ENCODE data around the gene RANBP3L.

RANBP3L gene

DNA sequence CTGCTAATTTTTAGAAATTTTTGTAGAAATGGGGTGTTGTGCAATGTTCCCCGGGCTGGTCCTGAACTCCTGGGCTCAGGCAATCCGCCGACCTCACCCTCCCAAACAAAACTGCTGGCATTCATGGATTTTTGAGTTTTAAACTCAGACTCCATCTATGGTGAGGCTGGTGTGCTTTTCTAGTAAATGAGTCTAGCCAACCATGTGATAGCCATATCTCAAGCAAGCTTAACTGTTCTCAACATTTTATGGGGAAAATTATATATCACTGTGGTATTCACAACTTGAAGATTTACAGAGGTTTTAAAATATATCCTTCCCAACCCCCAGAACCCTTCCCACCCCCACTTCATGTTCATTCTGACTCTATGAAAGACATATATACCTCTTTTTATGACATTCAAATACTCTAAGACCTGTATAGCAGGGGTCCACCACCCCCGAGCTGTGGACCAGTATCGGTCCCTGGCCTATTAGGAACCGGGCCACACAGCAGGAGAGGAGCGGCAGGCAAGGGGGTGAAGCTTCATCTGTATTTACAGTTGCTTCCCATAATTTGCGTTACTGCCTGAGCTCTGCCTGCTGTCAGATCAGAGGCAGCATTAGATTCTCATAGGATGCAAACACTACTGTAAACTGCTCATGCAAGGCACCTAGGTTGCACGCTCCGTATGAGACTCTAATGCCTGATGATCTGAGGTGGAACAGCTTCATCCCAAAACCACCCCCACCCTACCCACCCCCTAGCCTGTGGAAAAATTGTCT lies 55.5 kb downstream of the RANBP3L start:
- DNase-seq (ENCODE audit: low read depth, low spot score) = no peak
- no peak overlapping the region for H3K27ac ChIP-seq

DNA sequence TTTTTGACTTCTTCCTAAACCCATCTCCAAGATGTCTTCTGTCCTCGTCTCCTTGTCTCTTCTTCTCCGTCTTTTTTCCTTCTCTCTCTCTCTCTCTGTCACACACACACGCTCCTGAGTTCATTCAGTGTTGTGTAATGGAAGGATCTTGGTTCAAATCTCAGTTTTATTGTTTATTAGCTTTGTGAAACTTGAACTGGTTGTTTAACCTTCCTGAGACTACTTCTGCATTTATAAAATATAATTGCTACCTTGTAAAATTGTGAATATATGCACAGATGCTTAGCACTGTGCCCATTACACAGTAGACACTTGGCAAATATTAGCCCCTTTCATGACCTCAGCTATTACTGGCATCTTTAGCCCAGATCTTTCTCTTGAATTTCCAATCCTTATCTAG lies 57.6 kb downstream of the RANBP3L start:
- no peak overlapping the region for H3K27ac ChIP-seq
- no peak for DNase-seq (ENCODE audit: low read depth, low spot score)

DNA sequence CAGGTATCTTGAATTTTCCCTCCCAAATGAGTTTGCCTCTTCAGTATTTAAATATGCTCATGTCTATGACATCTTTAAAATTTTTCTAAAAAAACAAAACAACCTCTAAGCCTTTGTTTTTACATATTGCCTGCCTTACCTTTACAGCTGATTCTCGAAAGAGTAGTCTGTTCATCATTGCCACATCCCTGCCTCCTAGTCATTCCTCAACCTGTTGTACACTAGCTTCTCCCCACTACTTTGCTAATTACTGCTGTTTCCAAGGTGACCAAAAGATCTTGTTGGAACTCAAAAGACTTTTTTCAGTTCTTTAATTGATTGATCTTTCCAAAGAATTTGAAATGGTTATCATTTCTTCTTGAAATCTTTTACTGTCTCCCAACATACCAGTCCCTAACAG lies 58.0 kb downstream of the RANBP3L start:
- H3K27ac ChIP-seq = no peak overlapping the region
- no peak for DNase-seq (ENCODE audit: low read depth, low spot score)

DNA sequence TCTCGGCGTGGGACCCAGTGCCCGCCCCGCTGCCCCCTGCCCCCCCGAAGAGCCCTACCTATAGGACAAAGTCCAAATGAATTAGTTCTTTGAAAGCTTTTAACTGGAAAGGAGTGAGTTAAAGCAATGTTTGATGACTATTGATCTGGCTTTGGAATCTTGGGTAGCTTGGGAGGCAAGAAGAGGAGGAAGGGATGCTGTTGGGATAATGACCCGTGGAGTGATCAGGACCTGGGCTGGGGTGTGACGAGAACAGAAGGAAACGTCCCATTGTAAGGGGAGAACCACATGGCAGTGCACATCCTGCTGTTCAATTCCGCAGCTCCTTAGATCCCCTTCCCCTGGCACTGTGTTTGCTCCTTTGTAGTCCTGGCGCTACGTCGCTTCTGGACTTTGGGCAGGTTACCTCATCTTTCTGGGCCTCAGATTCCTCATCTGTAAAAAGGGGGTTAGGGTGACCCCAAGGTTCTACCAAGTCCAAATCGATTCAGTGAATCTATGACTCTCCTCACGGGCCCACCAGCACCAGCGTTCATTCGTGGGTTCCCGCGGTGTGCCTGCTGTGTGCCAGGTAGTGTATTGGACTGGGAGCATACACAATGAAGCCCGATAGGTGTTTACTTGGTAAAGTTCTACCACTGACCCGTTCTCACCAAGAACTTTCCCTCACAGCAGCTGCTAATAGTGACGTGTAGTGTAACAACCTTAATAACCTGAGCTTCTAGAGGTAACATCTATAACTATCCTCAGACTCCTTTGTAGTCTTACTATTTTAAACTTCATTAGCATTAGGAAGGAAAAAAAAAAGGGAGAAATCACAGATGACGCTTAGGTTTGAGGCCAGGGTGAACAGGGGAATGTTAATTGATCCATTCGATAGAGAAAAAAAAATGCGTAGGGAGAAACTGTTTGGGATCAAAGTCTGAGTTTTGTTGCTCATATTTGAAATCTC lies 58.9 kb downstream of the RANBP3L start:
- H3K27ac ChIP-seq = peak overlapping the region; percentile 83
- DNase-seq (ENCODE audit: low read depth, low spot score) = no peak

DNA sequence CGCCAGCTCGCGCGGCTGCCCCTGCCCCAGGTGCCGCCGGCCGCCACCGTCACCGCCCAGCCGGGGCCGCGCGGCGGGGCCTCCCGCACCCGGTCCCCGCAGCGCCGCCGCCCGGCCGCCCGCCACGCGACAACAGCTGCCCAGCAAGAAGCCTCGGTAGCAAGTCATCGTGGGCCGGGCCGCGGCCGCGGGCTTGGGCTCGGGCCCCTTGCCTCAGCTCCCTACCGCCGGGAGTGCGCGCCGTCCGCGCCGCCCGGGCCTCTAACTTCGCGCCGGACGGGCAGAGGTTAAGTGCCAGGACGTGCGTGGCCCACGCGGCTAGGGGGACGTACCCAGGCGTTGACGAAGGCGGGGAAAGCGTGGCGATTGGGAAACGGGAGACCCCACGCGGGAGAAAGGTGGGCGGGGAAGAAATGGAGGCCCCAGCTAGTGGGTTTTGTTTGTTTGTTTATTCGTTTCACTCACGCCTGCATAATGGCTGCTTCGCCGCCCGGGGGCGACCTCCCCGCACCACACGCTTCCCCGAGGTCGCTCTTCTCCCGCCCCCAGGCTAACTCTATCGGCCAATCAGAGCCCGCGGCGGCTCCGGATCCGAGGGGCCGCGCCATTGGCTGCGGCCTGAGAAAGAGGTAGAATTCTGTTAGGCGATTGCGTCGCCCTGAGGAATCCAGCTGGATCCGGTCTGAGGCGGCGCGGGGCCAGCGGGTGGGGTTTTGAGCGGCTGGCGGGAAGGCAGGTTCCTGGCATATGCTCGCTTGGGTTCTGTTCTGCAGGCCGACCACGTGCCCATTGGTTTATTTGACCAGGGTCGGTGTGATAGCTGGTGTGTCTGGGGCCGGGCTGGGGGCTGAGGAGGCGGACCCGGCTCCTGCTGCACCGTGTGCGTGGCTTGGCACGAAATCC lies 59.8 kb downstream of the RANBP3L start, which contains the start of gene NADK2:
TSS of gene NADK2 (minus strand) at position 295 of the 903 bp plus-strand sequence. CDS start at position 168, 127 bp downstream.
- peak within 1 kb of the TSS; percentile 83 for H3K27ac ChIP-seq
- DNase-seq (ENCODE audit: low read depth, low spot score) = peak; percentile 60

DNA sequence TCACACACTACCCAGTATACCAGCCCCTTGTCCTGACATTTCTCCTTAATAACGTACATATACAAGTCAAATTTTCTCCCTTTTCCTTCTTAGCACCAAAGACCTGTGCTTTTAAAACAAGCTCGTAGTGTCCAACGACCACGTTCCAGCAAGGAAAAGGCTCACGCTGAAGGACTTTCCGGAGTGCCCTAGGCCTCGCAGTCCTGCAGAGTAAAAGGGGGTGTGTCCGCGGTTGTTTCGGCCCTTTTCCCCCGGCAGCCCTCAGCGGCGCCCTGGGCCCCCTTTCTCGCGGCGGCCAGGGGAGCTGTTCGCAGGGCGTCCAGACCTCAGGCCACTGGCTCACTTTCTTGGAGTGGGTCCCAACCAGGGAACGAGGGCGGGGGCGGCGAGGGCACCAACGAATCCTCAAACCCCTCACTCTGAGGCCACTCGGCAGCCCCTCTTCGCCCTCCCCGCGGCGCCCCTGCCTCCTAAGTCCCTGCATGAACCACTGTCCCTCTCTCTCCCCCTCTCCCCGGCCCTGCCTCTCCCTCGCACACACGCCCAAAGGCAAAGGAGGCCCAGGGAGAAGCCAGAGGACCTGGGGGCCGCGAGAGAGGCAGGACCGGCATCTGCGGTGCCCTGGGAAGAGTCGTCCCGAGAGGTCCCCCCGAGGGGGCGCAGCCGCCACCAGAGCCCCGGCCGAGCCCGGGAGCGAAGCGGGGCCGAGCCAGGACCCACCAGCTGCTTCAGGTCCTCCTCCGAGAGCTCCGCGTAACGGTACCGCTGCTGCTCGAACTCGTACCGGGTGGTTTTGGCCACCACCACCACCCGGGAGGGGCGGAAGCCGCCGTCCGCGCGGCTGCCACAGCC lies 60.7 kb downstream of the RANBP3L start:
- DNase-seq (ENCODE audit: low read depth, low spot score) = no peak
- H3K27ac ChIP-seq = peak overlapping the region; percentile 83

DNA sequence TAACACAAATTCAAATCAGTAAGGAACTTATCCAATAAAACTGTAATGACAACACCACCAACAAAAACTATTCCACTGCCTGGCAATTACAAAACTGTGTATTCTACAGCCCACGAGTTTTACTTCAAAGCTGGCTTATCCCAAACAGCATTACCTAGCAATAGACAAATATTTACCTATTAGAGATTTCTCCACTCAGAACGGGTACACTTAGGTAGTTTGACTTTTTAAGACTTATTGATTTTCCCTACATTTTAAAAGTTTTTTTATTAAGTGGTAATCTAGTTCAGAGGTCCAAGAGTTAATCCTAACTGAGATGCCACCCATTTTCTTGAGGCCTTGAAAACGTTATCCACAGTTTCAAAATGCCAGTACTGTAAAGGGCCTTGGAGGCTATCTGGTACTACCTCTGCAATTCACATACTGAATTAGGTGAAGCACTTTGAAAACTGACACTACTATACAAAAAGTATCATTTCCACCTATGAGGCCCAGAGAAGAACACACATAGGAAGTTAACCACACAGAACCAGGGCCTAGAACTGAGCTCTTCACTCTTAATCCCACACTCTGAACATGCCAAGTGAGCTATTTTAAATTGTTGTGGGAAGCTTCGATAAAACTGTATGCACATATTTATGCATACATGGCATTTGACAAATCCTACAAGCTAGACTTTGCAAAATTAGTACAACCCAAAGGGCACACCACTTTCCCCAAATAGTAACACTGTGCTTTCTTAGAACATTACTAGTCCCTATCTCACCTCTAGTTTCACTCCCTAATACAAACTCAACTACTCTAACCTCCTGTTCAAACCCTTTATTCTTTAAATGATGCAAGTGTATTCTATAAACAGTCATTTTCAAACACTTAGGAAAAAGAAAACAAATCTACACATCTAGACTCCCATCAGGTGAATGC lies 62.1 kb downstream of the RANBP3L start:
- no peak for DNase-seq (ENCODE audit: low read depth, low spot score)
- peak overlapping the region; percentile 83 for H3K27ac ChIP-seq

DNA sequence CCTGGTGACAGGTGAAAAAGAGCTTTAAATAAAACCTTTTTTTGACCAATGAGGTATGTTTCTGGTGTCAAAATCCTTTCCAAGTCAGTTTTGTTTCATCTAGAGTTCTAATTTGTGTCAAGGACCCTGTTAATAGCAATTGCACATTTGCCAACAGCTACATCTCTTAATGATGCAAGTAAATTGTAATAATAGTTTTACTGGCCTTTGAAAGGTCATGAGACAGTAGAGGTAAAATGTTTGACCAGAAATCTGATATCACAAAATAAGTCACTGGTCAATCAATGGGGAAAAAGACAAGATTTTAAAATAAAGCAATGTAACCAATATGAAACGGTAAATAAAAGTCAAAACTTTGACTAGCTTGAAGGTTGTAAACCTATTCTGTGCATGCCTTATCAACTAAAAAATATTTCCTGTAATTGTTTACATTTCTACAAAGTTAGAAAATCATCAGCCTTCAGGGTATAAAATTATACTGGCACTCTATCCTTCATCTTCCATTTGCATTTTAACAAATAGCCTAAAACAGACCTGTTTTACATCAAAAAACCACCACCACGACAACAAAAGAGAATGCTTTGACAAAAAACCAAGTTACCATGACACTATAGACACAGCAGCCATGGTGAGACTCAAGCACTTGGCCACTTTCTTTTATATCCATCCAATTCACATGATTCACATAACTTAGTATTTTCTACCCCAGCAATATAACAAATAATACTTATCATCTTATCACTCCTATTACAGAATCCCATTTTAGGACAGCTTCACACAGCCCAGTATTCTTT lies 63.0 kb downstream of the RANBP3L start:
- no peak for DNase-seq (ENCODE audit: low read depth, low spot score)
- no peak overlapping the region for H3K27ac ChIP-seq

DNA sequence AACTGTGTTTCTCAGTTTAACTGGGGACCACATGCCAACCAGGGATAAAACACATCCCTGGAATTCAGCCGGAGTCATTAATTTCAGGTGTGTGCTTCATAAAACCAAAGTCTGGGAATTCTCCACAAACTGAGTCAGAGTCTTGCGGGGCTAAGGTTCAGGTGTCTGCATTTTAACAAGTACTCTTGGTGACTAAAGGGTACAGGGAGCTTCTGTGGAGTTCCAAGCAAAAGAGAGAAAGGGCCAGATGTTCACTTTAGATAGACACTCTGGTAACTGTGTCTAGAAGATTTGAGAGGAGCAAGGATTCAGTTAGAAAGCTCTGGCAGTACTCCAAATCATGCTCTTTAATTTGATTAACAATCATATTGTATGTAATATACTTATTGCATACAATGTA lies 64.0 kb downstream of the RANBP3L start:
- H3K27ac ChIP-seq = no peak overlapping the region
- no peak for DNase-seq (ENCODE audit: low read depth, low spot score)

DNA sequence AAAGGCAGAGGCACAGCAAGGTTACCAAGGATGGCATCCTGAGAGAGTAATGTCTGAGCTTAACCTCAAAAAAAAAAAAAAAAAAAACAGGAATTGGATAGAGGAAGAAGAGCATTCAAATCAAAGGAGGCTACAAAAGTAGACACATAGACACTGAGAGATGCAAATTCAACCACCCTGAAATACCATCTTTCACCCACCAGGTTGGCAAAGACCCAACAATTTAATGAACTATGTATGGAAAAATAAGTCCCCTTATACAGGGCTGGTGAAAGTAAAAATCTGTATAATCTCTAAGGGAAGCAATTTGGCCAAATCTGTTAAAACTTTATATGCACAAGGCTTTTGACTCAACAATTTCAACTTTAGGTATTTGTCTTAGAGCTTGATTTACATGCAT lies 64.9 kb downstream of the RANBP3L start:
- no peak overlapping the region for H3K27ac ChIP-seq
- DNase-seq (ENCODE audit: low read depth, low spot score) = no peak

DNA sequence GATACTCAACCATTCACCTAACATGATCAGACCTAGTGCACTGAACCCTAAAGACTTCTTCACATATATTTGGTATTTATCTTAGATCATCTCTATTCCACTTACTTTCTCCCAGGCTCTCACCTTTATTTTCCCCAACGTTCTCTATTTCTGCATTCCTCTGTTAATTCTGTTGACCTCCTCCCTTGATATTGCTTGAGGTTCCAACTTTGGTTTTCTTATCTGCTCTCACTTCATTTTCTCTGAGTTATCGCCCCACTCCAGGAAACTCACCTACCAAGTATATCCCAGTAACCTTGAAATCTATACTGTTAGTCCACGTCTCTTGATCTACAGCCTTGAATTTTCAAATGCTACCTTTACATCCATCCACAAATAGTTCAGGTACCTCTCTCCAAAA lies 69.2 kb downstream of the RANBP3L start:
- DNase-seq (ENCODE audit: low read depth, low spot score) = no peak
- no peak overlapping the region for H3K27ac ChIP-seq

DNA sequence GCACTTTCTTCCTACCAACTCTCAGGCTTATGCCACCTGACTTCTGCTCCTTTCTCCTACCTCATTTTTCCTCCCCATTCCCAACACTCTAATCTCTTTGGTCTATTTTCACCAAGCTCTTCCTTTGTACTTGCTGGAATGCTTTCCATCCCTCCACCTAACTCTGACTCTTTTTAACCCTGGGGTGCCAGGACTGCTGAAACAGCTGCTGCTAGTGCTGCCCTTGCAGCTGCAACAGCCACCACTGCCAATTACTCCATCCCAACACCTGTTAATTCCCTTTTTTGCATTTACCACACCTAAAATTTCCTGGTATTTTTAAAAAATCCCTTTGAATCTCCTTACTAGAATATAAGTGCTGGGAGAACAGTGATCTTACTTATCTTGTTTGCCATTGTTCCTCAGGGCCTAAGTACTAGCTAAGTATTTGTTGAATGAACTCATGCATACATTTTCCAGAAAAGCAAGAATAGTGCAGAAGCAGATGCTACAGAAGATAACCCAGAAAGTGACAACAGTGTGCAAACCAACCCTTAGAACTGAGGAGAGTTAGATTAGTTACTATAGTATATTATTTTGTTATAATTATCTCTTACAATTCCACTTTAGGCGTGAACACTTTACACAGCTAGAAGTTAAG lies 71.4 kb downstream of the RANBP3L start:
- no peak overlapping the region for H3K27ac ChIP-seq
- no peak for DNase-seq (ENCODE audit: low read depth, low spot score)

DNA sequence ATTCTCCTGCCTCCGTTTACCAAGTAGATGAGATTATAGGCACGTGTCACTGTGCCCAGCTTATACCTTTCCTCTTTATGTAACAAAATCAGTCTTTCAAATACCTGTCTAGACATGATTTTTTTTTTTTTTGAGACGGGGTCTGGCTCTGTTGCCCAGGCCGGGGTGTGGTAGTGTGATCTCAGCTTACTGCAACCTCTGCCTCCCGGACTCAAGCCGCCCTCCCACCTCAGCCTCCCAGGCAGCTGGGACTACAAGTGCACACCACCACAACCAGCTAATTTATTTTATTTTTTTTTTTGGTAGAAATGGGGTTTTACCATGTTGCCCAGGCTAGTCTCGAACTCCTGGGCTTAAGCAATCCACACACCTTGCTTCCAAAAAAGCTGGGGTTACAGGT lies 73.2 kb downstream of the RANBP3L start:
- peak overlapping the region; percentile 29 for H3K27ac ChIP-seq
- DNase-seq (ENCODE audit: low read depth, low spot score) = no peak

DNA sequence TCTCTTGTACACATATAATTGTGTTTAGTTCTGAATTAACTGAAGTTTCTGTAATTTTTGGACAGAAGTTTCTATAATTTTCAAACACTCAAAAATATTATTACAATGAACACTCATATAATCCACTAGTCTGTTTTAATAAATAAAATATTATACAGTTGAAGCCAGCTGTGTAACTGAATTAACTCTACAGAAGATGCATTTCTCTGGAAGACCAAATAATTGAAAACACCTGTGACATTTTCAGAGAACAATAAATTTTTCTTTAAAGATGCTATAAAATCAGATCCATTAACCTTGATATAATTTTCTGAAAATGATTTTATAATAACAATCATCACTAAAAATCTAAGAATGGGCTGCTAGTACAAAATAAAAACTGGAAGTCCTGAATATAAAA lies 74.7 kb downstream of the RANBP3L start:
- no peak overlapping the region for H3K27ac ChIP-seq
- no peak for DNase-seq (ENCODE audit: low read depth, low spot score)

DNA sequence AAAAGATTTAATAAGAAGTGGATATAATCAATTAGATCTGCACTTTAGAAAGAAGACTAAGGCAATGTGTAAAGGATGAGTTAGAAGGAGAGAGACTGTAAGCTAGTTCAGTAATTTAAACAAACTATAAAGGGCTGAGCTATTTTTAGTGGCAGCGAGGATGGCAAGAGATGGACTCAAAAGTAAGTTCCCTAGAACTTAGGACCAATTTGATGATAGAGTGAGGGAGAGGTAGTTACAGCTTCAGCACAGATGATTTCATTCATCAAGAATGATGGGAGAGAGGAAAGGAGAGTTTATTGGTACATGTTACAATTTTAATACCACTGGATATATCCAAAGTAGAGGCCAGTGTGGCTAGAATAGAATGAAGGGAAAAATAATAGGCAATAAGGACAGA lies 79.1 kb downstream of the RANBP3L start:
- no peak overlapping the region for H3K27ac ChIP-seq
- DNase-seq (ENCODE audit: low read depth, low spot score) = no peak

DNA sequence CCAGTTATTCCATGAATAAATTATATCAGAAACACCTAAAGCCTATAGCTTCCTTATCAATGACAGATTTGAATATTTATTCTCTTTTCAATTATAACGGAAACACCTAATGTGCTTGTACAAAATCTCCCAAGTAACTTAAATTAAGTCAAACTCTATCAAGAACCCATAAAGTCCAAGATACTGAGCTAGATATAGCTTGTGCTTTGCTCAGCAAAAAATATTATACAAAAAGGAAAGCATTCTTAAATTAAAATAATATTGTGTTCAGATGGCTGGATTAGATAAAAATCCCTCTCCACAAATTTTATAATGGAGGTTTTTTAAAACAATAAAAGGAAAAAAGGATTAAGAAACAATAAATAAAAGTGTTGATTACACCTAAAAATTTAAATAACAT lies 83.7 kb downstream of the RANBP3L start:
- DNase-seq (ENCODE audit: low read depth, low spot score) = no peak
- no peak overlapping the region for H3K27ac ChIP-seq

DNA sequence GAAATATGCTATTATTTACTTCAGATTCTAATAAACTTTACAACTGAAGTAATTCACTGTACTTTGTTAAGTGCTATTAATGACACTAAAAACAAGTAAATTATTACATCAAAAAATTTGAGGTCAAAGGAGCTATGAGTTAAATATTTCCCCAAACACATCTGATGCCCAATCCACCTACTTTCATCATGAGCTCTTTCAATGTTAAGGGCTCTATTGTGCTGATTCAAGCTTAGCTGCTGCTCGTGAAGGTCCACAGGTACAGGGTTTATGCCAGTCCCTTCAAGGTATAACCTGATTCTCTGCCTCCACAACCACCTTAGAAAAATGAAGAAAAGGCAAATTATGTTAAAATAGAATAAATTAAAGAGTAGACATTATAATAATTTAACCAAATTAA lies 84.1 kb downstream of the RANBP3L start:
- no peak overlapping the region for H3K27ac ChIP-seq
- no peak for DNase-seq (ENCODE audit: low read depth, low spot score)
